Measurements from ENCODE around the gene LRRC7. TPM values are rescaled to one million over a fixed set of nuclear protein-coding genes. Genes with fewer than 3 reads are reported as not detected.

LRRC7 gene
- total RNA-seq, 2 donors from 2014 or later, result 0.12 to 1.0 TPM

DNA sequence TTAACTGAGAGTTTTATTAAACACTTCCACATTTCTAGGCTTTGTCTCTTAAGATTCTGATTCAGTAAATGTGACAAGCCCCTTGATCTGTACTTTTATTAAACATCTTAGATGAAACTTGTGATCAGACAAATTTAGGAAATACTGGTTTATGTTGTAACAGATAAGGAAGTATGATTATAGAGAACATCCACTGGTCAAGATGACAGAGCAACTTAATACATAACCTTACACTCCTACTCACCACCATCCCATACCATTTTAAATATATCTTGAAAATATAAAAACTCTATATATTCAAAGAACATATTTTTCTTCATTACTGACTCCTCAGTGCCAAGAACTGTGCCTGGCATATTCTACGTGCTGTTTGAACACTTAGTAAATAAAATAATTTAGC lies 420.2 kb downstream of the LRRC7 start:
- ATAC-seq, result no peak
- DNase-seq, result no peak
- intact Hi-C loops (cut with DNase I, micrococcal nuclease), result no loop called here

DNA sequence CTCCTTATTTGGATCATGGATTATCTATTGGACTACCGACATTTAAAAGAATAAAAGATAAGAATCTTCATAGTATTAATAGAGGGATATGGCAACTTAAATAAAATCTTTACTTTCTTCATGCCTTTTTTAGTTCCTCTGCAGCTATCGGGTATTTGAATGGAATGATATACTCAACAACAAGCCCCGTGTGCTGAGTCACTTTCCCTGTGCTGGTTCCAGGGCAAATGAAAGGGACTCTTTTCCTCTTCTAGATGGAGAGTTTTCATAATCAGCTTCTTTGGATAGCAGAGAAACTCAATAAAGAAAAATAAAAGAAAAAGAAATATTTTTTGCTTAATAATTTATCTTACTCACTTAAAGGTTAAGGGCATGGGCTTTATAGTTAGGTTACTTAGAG lies 423.9 kb downstream of the LRRC7 start:
- intact Hi-C loops (cut with DNase I, micrococcal nuclease), result no loop called here
- no peak for ATAC-seq
- DNase-seq, result no peak

DNA sequence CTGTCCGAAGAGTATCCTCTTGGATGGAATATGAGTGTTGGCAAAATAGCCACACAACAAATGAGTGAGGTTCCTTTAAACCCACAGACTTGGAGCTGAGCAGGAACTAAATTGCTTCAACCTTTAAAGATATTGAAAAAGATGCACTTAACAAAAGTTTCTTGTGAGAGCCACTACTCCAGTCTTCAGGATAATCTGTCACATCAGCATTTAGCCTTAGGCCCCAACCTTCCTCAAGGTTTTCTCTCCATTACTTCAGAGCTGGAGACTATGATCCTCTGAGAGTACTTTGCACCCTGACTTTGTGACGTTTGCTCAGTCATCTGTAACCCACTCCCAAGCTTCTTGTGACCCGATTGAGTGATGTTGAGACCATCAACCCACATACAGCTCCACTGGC lies 424.9 kb downstream of the LRRC7 start:
- no peak for ATAC-seq
- intact Hi-C loops (cut with DNase I, micrococcal nuclease), result no loop called here
- DNase-seq, result no peak

DNA sequence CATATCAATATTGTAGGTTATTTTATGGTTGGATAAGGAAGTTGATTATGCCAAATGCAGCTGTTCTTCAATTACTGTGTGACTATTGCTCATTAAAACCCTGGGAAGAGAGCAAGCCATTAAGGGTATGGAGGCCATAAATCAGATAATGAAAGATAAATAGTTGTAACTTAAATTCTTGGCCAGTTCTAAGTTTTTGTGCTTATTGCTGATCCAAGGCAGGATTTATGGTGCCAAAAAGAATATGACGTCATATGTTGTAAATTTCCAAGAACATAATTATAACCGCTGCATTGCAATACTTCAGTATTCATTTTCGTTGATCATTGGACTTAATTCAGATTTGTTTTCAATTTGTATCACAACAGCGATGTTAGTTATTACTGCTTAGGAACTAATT lies 426.1 kb downstream of the LRRC7 start:
- intact Hi-C loops (cut with DNase I, micrococcal nuclease), result no loop called here
- DNase-seq (no peak), ATAC-seq (no peak)

DNA sequence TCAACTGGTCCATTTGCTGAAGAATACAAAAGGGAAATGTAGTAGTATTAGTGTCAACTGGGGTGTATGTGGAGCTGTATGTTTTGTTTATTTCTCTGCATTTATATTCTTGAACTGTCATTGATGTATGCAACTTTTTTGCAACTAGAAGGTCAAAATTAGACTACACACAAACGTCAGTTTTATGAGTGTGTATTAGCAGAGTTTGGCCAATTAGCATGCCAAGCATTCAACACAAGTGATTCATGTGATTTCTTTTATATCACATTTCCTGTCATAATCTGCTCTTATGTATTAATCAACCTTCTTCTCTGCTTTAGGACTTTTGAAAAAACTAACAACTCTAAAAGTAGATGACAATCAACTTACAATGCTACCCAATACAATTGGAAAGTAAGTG lies 426.5 kb downstream of the LRRC7 start:
- ATAC-seq (no peak), DNase-seq (no peak)
- intact Hi-C loops (cut with DNase I, micrococcal nuclease), result no loop called here

DNA sequence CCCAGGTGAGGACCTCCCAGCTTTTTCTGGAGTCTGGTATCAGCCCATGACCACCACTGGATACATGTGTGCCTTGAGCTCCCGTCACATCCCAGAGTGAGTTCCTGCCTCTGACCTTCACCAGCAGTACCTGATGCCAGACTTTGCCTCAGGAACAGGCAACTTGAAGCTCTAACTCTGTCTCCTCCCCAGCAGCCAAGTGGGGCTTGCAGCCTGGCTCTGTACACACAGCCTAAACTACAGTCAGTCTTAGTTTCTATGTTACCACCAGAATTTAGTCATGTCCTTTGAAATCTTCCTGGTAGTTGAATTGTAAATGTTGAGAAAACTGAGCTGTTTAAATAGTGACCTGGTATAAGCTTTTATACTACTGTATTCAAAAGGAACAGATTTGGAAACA lies 431.1 kb downstream of the LRRC7 start:
- ATAC-seq, result no peak
- no peak for DNase-seq
- intact Hi-C loops (cut with DNase I, micrococcal nuclease), result no loop called here

DNA sequence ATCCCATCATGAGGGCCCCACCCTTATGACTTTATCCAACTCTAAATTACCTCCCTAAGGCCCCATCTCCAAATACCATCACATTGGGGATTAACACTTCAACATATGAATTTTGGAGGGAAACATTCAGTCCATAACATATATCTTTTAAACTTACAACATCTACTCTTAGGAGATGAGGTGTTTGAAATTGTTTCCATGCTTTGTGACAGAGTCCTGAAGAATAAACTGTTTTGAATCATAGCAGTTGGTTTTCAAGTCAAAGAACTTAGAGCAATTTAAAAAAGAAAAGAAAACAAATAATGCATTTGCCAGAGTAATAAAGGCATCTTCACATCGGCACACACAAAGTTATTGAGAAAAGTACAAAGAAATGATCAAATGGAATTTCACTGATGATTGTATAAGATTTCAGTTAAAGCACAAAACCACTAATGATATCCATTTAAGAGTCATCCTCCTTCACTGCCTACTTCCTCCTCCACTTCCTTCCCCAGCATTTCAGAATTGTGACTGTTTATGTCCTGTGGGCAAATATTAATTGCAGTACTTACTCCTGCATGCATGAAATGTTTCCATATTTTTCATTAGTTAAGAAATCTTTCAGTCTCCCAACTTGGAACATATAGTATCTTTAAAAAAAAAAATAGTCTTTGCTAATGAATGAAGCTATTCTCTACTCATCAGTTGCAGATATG lies 435.6 kb downstream of the LRRC7 start:
- intact Hi-C loops (cut with DNase I, micrococcal nuclease), result no loop called here
- ATAC-seq, result no peak
- no peak for DNase-seq

DNA sequence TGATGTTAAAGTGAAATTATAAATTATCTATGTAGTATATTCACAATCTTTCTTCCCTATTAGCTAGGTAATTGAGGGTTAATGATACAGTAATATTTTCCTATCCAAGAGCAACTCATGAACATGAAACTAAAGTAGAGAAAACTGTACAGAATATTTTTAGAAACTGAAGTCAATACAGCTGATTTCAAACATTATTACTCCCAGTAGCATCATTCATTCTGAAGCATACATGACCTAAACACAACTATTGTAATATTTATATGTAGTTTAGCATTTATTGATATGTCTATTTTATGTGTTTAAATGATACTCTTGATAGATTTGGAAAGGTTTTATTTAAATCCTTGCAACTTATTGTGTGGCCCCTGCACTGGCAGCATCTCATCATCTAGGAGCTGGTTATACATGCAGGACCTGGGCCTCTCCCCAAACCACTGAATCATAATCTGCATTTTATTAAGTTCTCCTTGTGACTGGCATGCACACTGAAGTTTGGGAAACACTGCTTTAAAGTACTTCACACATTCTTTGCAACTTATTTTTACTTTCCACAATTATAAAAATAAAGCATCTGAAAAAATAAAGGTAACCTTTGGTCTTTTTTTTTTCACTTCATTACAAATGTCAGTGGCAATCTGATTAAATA lies 437.8 kb downstream of the LRRC7 start:
- no peak for DNase-seq
- no peak for ATAC-seq
- intact Hi-C loops (cut with DNase I, micrococcal nuclease), result no loop called here

DNA sequence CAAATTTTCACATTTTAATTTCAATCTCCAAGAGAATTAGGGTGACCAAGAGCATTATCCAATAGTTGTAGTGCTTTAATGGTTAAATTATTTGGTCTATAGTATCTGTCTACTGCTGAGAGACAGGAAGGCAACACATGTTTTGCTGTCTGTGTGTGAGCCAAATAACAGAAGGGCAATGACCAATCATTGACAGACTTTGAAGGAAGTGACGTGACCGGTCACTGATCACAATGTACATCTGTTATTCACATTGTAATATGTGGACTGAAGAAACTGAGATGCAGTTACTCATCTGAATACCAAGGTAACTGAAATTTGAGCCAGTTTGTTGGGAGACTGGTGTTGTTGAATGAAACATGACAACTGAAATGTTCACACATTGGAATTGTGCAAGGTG lies 440.9 kb downstream of the LRRC7 start:
- intact Hi-C loops (cut with DNase I, micrococcal nuclease), result no loop called here
- ATAC-seq, result no peak
- DNase-seq, result no peak

DNA sequence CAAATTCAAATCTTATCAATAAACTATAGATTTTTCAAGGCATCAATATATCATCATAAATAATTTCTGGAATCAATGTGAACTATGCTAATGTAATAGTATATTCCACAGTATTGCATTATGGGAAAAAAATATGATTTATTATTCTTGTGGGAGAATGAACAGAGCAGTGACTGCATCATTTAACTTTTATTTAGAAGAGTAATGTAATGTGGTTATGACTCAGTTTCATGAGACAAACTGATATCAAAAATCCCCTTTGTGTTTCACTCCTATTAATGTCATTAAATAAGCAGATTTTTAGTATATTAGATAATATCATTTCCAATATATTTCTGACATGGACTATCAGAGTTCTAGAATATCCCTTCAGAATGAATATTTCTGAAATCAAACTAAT lies 450.0 kb downstream of the LRRC7 start:
- DNase-seq (no peak), ATAC-seq (no peak)
- intact Hi-C loops (cut with DNase I, micrococcal nuclease), result no loop called here

DNA sequence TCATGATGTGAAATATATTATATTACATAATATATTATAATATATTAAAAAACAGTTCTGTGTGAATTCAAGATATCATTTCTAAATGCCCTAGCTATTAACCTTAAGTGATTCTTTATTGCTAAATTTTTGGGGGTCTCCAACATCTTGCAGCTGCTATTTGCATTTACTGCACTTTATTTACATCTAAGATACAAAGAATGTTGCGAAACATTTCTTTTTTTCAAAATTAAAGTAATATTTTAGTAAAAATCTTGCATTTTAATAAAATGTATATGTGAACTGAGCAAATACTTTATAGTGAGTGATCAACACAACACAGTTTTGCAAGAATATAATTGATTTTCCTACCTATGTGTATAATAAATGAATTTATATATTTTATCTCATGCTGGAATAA lies 456.6 kb downstream of the LRRC7 start:
- intact Hi-C loops (cut with DNase I, micrococcal nuclease), result no loop called here
- ATAC-seq, result no peak
- no peak for DNase-seq

DNA sequence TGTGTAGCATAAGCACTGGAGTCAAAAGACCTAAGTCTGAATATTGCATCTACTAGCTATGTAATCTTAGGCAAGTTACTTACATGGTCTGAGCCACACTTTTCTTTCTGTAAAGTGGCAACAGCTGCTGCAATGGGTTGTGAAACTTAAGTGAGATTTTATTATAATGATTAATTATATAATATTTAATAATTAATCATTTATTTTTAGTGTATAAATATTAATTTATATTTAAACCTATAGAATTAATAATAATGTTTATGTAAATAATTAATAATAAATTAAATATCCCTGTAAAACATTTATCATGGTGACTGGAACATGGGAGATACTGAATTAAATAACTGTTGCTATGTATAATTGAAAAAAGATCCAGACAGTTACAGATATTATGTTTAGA lies 457.3 kb downstream of the LRRC7 start:
- no peak for ATAC-seq
- intact Hi-C loops (cut with DNase I, micrococcal nuclease), result no loop called here

DNA sequence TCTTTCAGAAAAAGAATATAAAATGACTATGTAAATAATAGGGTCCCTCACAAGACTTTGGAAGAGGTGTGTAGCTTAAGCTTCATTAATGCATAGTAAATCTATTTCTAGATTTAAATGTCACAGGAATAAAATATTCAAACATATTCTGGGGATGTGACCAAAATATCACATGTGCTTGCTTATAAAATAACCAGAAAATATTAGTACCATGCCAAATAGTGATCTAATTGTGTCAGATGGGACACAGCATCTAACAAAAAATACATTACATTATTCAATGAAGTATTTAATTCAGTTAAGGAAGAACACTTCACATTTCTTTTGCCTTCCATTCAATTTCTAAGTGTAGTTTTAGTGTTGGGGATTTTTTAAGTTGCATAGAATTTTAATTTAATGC lies 458.1 kb downstream of the LRRC7 start:
- intact Hi-C loops (cut with DNase I, micrococcal nuclease), result no loop called here
- ATAC-seq (no peak), DNase-seq (no peak)

More for the DNA sequence above, 457.3 kb downstream of the LRRC7 start:
- DNase-seq, result no peak

DNA sequence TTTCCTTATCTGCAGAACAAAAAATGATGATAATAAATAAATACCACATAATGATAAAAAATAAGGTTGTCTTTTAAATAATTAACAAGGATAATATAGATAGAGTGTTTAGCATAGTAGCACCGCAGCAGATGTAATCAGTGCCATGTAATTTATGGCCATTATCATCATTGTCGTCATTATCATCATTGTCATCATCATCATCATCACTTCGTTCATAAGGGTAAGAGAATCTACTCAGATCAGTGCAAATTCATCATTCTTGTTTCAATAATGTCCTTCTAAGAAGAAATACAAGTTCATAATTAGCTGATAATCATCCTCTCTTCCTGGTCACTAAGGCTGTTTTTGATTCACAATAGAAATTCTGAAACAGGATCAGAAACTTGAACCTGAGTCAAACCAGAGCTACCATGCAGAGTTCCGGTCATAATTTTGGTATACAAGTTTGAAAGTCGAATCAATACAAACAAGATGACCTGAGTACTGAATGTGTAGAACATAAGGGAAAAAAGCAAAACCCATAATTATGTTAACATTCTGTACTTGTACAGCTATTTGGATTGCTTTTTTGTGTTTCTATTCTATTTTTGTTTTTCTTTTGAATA lies 465.6 kb downstream of the LRRC7 start:
- ATAC-seq (no peak), DNase-seq (no peak)
- intact Hi-C loops (cut with DNase I, micrococcal nuclease), result no loop called here

DNA sequence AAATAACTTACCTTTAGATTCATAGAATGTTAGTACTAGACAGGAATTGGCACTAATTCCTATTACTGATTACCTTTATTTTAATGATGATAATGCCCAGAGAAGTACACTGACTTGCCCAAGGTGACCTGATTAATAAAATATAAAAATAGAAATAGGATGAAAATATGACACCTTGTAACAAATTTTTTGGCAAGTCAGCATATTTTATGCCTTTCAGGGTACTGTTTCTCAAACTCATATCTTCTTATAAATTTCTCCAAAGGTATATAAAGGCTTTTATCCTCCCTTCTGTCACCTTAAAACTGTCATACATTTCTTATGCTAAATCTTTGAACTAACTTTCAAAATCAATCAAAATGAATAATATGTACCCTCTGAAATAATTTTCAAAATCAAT lies 466.2 kb downstream of the LRRC7 start:
- no peak for DNase-seq
- no peak for ATAC-seq
- intact Hi-C loops (cut with DNase I, micrococcal nuclease), result no loop called here

DNA sequence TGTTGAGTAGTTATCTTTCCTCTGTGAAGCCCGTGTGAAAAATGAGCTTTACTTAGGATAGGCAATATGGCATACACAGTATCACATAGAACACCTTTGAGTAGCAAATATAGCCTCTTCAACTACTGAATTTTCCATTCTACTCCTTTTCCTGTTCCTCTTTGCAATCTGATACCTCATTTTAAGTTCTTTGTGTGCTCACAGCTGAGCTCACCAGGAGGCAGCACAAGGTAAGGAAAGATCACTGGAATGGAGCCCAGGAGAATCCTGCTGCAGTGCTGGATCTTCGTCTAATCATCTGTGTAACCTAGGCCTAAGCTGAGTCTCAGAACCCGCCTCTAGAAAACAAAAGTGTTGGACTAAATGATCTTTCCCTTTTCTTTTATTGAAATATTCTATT lies 466.7 kb downstream of the LRRC7 start:
- intact Hi-C loops (cut with DNase I, micrococcal nuclease), result no loop called here
- no peak for ATAC-seq
- DNase-seq, result no peak

DNA sequence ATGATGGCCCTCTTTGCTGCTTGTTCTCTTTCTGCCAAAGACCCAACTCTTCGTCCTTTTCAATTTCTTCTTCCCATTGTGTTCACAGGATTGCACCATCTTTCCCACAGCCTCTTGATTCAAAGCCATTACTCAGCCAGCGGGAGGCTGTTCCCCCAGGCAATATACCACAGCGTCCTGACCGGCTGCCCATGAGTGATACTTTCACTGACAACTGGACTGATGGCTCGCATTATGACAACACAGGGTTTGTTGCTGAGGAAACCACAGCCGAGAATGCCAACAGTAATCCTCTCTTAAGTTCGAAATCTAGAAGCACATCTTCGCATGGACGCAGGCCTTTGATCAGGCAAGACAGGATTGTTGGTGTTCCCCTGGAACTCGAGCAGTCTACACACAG lies 470.3 kb downstream of the LRRC7 start:
- DNase-seq (no peak), ATAC-seq (no peak)
- intact Hi-C loops (cut with DNase I, micrococcal nuclease), result no loop called here

DNA sequence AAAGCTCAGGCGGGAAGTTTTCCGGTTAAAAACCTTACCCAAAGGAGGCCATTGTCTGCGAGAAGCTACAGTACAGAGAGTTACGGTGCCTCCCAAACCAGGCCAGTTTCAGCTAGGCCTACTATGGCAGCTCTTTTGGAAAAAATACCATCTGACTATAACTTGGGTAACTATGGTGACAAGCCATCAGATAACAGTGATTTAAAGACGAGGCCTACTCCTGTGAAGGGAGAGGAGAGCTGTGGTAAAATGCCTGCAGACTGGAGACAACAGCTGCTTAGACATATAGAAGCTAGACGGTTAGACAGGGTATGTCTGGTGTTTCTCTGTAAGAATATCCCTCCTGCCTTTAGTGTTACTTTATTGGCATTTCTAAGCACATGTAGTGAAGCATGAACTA lies 471.8 kb downstream of the LRRC7 start:
- intact Hi-C loops (cut with DNase I, micrococcal nuclease), result no loop called here
- ATAC-seq, result no peak

DNA sequence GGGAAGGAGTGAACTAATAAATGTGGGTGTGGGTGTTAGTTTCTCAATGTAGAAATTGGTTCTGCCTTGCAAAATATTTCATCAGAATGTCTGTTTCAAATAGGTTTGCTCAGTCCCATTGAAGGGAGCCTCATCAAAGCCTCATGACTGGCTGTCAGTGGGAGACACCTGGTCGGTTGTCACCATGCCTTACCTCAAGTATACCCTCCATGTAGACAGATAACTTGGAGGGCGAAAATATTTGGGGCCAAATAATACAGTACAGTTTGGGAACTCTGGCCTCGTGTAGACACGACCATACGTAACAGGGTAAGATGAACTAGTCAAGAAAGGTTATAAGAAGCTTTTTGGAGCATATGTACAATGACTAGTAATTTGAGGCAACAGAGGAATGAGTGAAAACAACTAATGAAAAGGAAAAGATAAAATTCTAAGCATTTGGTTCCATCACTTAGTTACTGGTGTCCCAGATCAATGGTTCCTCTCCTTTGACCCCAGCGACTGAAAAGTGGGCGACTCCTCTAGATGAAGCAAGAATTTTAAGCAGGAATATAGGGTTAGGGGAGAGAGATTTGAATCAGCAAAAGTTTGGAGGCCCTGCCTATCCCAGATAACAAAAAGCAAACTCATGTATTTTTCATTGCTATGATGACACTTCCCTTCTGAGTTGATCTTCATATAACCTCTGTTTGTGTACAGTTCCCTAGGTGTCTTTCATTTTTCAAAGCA lies 473.8 kb downstream of the LRRC7 start:
- no peak for ATAC-seq
- DNase-seq, result no peak
- intact Hi-C loops (cut with DNase I, micrococcal nuclease), result no loop called here

More for the DNA sequence above, 471.8 kb downstream of the LRRC7 start:
- DNase-seq, result no peak

DNA sequence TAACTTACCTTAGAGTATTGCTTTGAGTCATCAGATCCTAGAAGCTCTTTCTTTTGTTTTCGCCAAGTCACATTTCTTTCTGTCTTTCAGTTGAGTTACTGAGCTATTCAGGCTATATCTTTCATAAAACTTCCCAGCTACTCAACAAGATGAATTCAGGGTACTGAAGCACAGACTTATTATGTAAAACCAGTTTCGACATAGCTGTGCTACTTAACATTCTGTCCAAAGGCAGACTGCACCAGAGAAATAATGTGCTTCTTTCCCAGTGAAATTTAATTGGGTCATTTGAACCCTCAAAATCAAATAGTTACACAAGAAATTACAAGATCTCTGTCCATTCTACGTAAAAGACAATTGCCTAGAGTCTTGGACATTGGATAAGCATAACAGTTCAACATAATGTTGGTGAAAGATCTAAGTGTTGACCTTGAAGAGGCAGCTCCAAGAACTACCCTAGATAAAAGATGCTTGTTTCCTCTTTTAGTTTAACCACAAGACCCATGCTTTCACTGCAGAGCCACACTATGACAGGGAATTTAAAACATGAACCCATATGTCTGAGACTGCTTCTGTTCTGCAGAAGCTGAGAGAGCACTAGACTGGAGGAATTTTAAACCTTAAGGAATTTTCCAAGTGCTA lies 474.5 kb downstream of the LRRC7 start:
- DNase-seq, result no peak
- intact Hi-C loops (cut with DNase I, micrococcal nuclease), result no loop called here
- no peak for ATAC-seq
